ENCODE results near the gene SHROOM3. TPM values are rescaled to one million over a fixed set of nuclear protein-coding genes. Genes with fewer than 3 reads are reported as not detected.

SHROOM3 gene
- total RNA-seq, 1 donor from 2014 or later: 192 TPM

DNA sequence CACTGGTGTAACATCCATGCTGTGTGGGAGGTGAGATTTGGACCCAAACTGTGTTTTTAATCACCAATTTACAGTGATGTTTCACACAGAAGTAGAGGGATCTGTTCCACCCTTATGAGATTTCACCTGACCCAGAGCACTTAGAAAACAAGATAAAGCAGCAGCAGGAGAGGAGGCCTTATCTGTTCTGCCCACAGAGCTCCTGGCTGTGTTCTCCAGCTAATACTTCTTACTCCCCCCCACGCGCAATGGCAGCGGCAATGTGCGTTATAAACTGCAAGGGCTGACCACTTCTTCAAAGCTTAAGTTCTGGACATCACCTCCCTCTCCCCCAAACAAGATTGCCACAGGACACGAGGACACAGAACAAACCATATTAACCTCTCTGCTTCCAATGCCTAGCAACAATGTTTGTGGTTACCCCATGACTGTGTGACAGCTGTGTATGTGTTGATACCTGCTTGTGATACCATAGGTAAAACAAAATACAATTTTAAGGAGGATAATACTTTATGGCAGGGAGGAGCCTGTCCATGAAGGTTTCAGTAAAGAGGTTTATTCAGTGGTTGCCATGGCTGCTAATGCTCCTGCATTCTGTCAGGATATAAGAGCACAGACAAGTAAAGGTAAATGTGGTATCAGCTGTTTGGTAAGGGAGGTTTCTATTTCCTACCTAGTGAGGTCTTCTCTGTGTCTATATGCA is 252.9 kb downstream of the SHROOM3 start:
- H3K9me3 ChIP-seq: no peaks in the 10 kb centered on the region
- H3K27ac ChIP-seq: peak overlapping the region; percentile 73 to 98
- intact Hi-C loops (cut with DNase I): loop anchor here (2.0 to 5.0 kb wide), 2 partner anchors 49 to 99 kb away; no protein-coding TSS in a partner anchor
- no peaks in the 10 kb centered on the region for H3K27me3 ChIP-seq
- H3K36me3 ChIP-seq: no peaks in the 10 kb centered on the region
- no peak for DNase-seq (ENCODE audit: low spot score in 2 of 2)
- TF ChIP-seq, protein P1, sequence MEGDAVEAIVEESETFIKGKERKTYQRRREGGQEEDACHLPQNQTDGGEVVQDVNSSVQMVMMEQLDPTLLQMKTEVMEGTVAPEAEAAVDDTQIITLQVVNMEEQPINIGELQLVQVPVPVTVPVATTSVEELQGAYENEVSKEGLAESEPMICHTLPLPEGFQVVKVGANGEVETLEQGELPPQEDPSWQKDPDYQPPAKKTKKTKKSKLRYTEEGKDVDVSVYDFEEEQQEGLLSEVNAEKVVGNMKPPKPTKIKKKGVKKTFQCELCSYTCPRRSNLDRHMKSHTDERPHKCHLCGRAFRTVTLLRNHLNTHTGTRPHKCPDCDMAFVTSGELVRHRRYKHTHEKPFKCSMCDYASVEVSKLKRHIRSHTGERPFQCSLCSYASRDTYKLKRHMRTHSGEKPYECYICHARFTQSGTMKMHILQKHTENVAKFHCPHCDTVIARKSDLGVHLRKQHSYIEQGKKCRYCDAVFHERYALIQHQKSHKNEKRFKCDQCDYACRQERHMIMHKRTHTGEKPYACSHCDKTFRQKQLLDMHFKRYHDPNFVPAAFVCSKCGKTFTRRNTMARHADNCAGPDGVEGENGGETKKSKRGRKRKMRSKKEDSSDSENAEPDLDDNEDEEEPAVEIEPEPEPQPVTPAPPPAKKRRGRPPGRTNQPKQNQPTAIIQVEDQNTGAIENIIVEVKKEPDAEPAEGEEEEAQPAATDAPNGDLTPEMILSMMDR (IDR thresholded peaks at IDR 0.05): no peak
- peaks cover 0 to 28% of the 10 kb centered on the region in 2 donors for H3K4me1 ChIP-seq
- H3K4me3 ChIP-seq: peak overlapping the region in 1 of 2 donors; percentile 97

DNA sequence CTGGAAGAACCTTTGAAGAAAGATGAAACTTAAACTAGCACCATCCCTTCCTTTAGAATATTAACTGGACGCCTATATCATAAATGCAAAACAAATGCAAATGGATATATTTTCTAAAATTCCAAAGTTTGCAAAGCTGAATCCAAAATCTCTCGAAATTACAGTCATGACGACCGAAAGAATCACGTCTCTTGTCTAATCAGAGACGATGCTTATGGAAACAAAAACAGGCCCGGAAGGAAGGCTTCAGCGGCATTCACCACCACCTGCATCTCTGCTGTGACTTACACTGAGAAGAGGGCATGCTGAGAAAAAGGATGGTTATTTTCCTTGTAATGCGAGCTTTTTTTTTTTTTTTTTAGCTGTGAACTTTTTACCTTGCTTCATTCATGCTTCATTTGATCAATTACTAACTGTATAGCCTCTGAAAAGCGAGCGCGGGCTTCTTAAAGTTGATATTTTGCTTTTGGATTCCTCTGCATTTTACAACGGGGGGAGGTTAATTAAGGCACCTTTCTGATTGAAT is 253.7 kb downstream of the SHROOM3 start:
- TF ChIP-seq, protein P1 (IDR thresholded peaks at IDR 0.05): no peak
- Histone ChIP-seq H3K4me1 (peaks cover 0 to 28% of the 10 kb centered on the region in 2 donors), H3K4me3 (peak overlapping the region; percentile 64 to 97), H3K9me3 (no peaks in the 10 kb centered on the region), H3K36me3 (no peaks in the 10 kb centered on the region), H3K27ac (peak overlapping the region; percentile 73 to 98), H3K27me3 (no peaks in the 10 kb centered on the region)
- intact Hi-C loops (cut with DNase I): loop anchor here (2.0 to 5.0 kb wide), 2 partner anchors 49 to 100 kb away; no protein-coding TSS in a partner anchor
- DNase-seq (ENCODE audit: low spot score in 2 of 2): no peak

DNA sequence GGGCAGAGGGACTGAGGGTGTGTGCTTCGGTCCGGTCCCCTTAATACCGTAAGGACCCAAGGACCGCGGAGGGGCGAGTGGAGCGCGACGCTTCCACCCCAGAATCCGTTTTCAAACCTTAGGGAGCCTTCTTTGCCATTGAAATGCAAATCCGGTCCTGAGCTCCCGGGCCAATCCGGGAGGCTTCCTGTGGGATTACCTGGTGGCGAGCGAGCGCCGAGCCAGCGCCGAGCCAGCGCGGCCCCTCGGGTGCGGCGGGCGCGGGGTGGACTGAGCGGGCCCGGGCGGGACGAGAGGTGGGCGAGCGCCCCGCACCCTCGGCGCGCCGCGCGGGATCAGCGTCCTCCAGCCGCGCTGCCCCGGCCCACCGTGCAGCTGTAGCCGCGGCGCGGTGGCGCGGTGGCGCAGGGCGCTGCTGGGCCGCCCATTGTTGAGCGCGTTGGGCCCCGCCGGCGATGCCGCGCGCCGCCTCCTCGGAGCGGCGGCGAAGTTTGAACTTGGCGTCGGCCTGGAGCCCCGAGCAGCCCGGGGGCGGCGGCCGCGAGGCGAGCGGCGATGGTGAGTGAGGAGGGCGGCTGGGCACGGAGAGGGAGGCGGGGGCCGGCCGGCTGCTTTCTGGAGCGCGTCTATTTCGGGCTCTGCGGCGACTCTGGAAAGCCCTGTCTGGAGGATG is 254.3 kb downstream of the SHROOM3 start:
- no peaks in the 10 kb centered on the region for H3K27me3 ChIP-seq
- intact Hi-C loops (cut with DNase I): loop anchor here (2.0 to 5.0 kb wide), 2 partner anchors 48 to 100 kb away; no protein-coding TSS in a partner anchor
- H3K9me3 ChIP-seq: no peaks in the 10 kb centered on the region
- TF ChIP-seq, protein P1 (IDR thresholded peaks at IDR 0.05): peak in 1 of 3 experiments; percentile 19
- peak overlapping the region; percentile 89 to 98 for H3K27ac ChIP-seq
- H3K4me1 ChIP-seq: peaks cover 0 to 28% of the 10 kb centered on the region in 2 donors
- peak overlapping the region; percentile 64 to 97 for H3K4me3 ChIP-seq
- H3K36me3 ChIP-seq: no peaks in the 10 kb centered on the region
- peak in 1 of 2 donors; percentile 71 for DNase-seq (ENCODE audit: low spot score in 2 of 2)

DNA sequence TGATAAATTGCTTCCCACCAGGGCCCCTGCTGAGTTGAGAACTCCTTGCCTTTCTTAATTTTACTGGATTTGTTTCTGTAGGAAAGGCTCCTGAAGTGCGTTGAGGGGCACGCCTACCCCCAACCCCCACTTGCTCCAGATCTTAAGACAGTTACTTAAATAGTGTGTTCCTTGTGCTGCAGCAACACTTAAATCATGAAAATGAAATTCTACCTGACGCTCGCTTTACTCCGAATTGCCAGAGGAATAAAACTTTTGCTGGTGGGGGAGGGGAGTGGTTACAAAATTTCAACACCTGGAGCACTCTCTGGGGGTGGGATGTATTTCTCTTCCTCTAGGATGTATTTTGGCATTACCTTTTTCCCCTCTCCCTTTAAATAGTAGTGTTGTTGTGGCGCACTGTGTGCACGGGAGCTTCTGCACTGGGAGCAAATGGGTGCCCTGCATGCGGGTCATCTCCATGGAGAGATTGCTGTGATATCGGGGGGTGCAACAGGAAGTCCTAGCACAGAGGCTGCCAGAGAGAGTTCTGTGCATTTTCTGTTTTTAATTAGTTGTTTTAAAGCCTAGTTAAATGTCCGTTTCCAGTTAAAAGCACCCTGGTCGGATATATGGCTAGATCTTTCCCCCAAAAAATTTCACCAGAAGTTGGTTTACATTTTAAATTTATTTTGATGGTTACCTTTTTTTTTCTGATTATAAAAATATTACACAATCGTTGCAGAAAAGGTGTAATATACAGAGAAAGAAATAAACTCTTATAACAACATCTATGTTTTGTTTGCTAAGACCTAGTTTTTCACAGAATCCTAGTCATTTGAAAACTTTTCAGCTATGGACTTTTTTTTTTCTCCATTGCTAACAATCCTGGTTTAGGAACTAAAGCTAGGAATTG is 255.2 kb downstream of the SHROOM3 start:
- Histone ChIP-seq H3K27me3 (no peaks in the 10 kb centered on the region), H3K27ac (peak overlapping the region; percentile 89 to 98), H3K9me3 (no peaks in the 10 kb centered on the region), H3K4me1 (peaks cover 0 to 28% of the 10 kb centered on the region in 2 donors), H3K4me3 (peak overlapping the region; percentile 64 to 97), H3K36me3 (no peaks in the 10 kb centered on the region)
- intact Hi-C loops (cut with DNase I): loop anchor here (5.0 kb wide), 2 partner anchors 62 to 78 kb away; no protein-coding TSS in a partner anchor
- TF ChIP-seq, protein P1 (IDR thresholded peaks at IDR 0.05): no peak
- DNase-seq (ENCODE audit: low spot score in 2 of 2): no peak

DNA sequence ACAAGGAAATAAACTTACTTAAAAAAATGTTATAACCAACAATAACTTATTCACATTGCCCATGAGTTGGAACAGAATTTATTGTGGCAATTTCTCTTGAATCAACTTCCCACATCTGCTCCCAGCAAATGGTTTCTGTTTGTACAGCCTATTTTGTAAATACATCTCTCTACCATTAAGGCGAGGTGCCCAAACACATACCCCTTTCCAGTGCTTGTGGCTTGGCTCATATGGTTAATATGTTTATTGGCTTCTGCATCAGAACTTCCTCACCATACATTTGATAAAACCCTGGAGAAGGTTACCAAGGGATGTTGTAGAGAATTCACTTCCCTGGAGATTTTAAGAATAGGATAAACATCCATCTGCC is 255.9 kb downstream of the SHROOM3 start:
- Histone ChIP-seq H3K4me3 (peak overlapping the region; percentile 64 to 97), H3K27ac (peak overlapping the region; percentile 89 to 98)

More for the DNA sequence above, 255.9 kb downstream of the SHROOM3 start:
- intact Hi-C loops (cut with DNase I): loop anchor here (5.0 kb wide), 2 partner anchors 61 to 79 kb away; no protein-coding TSS in a partner anchor
- no peaks in the 10 kb centered on the region for H3K36me3 ChIP-seq
- TF ChIP-seq, protein P1 (IDR thresholded peaks at IDR 0.05): no peak
- no peaks in the 10 kb centered on the region for H3K9me3 ChIP-seq
- no peak for DNase-seq (ENCODE audit: low spot score in 2 of 2)
- peaks cover 0 to 35% of the 10 kb centered on the region in 2 donors for H3K4me1 ChIP-seq
- H3K27me3 ChIP-seq: no peaks in the 10 kb centered on the region

All from ascending aorta (tissue), 2 donors.